SK-N-SH (cell line): ENCODE results near the gene ONECUT1.

Source experiments
- CTCF ChIP-seq: fragments of 200-600 bp; sonication (generic); IDR thresholded peaks from 2 replicates; pipeline ENCODE4 v1.6.1; 2017; ENCODE audit warnings: antibody characterized with exemption, mild to moderate bottlenecking, moderate library complexity
- EP300 ChIP-seq, 2 experiments: IDR thresholded peaks; 2 replicates each; pipeline versions ENCODE4 v1.4.0 to v1.6.1; 2012; ENCODE audit warnings: borderline replicate concordance in 1 of 2, low read depth in 1 of 2, low read length in 1 of 2
- EZH2phosphoT487 ChIP-seq: fragments of 200-600 bp; sonication (generic); IDR thresholded peaks from 2 replicates; pipeline ENCODE4 v1.6.1; 2017; ENCODE audit warnings: low read depth, mixed run types, mild to moderate bottlenecking, antibody characterized with exemption, moderate library complexity, borderline replicate concordance
- FOXJ3 ChIP-seq: sonication (generic); formaldehyde crosslinking; IDR thresholded peaks from 2 replicates; pipeline ENCODE4 v1.5.1; 2020; ENCODE audit warnings: mild to moderate bottlenecking, missing genetic modification reagents
- MAX ChIP-seq: IDR thresholded peaks from 2 replicates; pipeline ENCODE4 v1.4.0; 2012; ENCODE audit warnings: low read depth
- MXI1 ChIP-seq: IDR thresholded peaks from 2 replicates; pipeline ENCODE4 v1.6.1; 2012; ENCODE audit warnings: mild to moderate bottlenecking, low read depth, low read length, improper control_type of control experiment
- PBX3 ChIP-seq: IDR thresholded peaks from 2 replicates; pipeline ENCODE4; 2012
- POLR2AphosphoS5 ChIP-seq: IDR thresholded peaks from 2 replicates; pipeline ENCODE4 v1.6.1; 2012; ENCODE audit warnings: low read depth, low read length
- RAD21 ChIP-seq: IDR thresholded peaks from 2 replicates; pipeline ENCODE4 v1.6.1; 2012; ENCODE audit warnings: mild to moderate bottlenecking, low read length
- RCOR1 ChIP-seq: fragments of 150-350 bp; IDR thresholded peaks from 2 replicates; pipeline ENCODE4 v1.6.1; 2017; ENCODE audit warnings: antibody characterized with exemption, low read length
- RFX5 ChIP-seq: IDR thresholded peaks from 2 replicates; pipeline ENCODE4 v1.6.1; 2012; ENCODE audit warnings: mild to moderate bottlenecking, improper control_type of control experiment, low read length
- SIN3A ChIP-seq: IDR thresholded peaks from 2 replicates; pipeline ENCODE4 v1.6.1; 2012; ENCODE audit warnings: low read depth, mild to moderate bottlenecking, low read length, moderate library complexity, borderline replicate concordance
- TAF1 ChIP-seq: IDR thresholded peaks from 2 replicates; pipeline ENCODE4 v1.6.1; 2012; ENCODE audit warnings: low read depth, mild to moderate bottlenecking, low read length, moderate library complexity, borderline replicate concordance
- TCF12 ChIP-seq: IDR thresholded peaks from 2 replicates; pipeline ENCODE4 v1.4.0; 2012

- TF ChIP-seq CTCF (no peak), FOXJ3 (CRISPR knock-in tag) (no peak), PBX3 (no peak), POLR2AphosphoS5 (no peak), SIN3A (no peak), EZH2phosphoT487 (no peak), TAF1 (no peak), MXI1 (no peak), TCF12 (no peak), EP300 (IDR thresholded peaks at IDR 0.05; ENCODE audit: borderline replicate concordance in 1 of 2, low read depth in 1 of 2, low read length in 1 of 2) (no peak), RCOR1 (no peak), RFX5 (no peak), RAD21 (no peak), MAX (no peak)
Measured at GRCh38 chr15:52727815-52728214, 62.3 kb downstream of the ONECUT1 start.
